Testis (tissue), 3 donors: Measurements from ENCODE around the gene CAMSAP3. TPM values are rescaled to one million over a fixed set of nuclear protein-coding genes. Genes with fewer than 3 reads are reported as not detected.

Experiments
- DNase-seq: peaks from one replicate; pipeline ENCODE4 v3.0.0-alpha.2; 2019
- H3K27ac ChIP-seq, 2 donors: fragments of 200-600 bp; sonication (generic); one replicate each; pipeline ENCODE4 v1.5.1; 2019
- H3K27me3 ChIP-seq: fragments of 200-600 bp; sonication (generic); one replicate; pipeline ENCODE4 v1.5.1; 2019
- H3K36me3 ChIP-seq: fragments of 200-600 bp; sonication (generic); one replicate; pipeline ENCODE4 v1.5.1; 2017; ENCODE audit warnings: low read depth; ENCODE audit errors: missing control alignments
- H3K4me1 ChIP-seq: fragments of 200-600 bp; sonication (generic); one replicate; pipeline ENCODE4 v1.5.1; 2019
- H3K4me3 ChIP-seq, 2 donors: fragments of 200-600 bp; sonication (generic); one replicate each; pipeline ENCODE4 v1.5.1; 2017 to 2019
- H3K9me3 ChIP-seq: fragments of 200-600 bp; sonication (generic); one replicate; pipeline ENCODE4 v1.5.1; 2017
- CTCF ChIP-seq, 3 experiments: fragments of 450-650 bp in 2 of 3; fragments of 200-600 bp in 1 of 3; sonication (generic) in 1 of 3; IDR thresholded peaks; one replicate each; pipeline ENCODE4 v1.5.1; 2016 to 2019; ENCODE audit warnings: antibody characterized with exemption in 3 of 3, mild to moderate bottlenecking in 2 of 3, moderate library complexity in 1 of 3
- POLR2A ChIP-seq: fragments of 450-650 bp; IDR thresholded peaks from one replicate; pipeline ENCODE4 v1.6.1; 2017; ENCODE audit warnings: antibody characterized with exemption, mild to moderate bottlenecking, moderate library complexity
- WGBS, 2 donors: methylation state at CpG; one replicate each; pipeline ENCODE4 v1.1.5; 2018; 5-methylcytosine and 5-hydroxymethylcytosine counted together
- intact Hi-C: fragments of 100-400 bp; cut with DNase I; formaldehyde crosslinking; loops from one replicate; pipeline ENCODE4 v1.15.1; 2023; ENCODE audit warnings: low total_unique reads
- polyA plus RNA-seq: library from polyadenylated mRNA; stranded (reverse); fragments of 350-450 nt; fragmentation: Illumina TruSeq; extraction: RNeasy Lipid Tissue Mini Kit (QIAGEN cat#74804); gene quantifications from one replicate; pipeline ENCODE4 v1.2.3, GENCODE V29; 2014; ENCODE audit warnings: low read depth, low replicate concordance; ENCODE audit not compliant: insufficient read depth
- total RNA-seq, 2 donors: library from RNA; depleted of rRNA; stranded (reverse); fragments of >200 nt; gene quantifications; one replicate each; pipeline ENCODE4 v1.2.3, GENCODE V29; 2016

Gene CAMSAP3
- total and polyA plus RNA-seq, 3 donors from 2014 or later, result 32.4 to 104 (median 64.7) TPM

- Histone ChIP-seq H3K27ac (no peak overlapping the region), H3K36me3 (no peaks in the 10 kb centered on the region), H3K9me3 (no peaks in the 10 kb centered on the region), H3K27me3 (no peaks in the 10 kb centered on the region), H3K4me1 (peaks cover 11% of the 10 kb centered on the region), H3K4me3 (peak overlapping the region in 1 of 2 donors; percentile 64)
- intact Hi-C loops, result no loop called here
- TF ChIP-seq CTCF (IDR thresholded peaks at IDR 0.05) (no peak), POLR2A (no peak)
- DNase-seq, result no peak
- 42 to 49% methylated on average over 9 of the region's 9 CpGs for WGBS, 2 donors
These were observed 2.0 kb downstream of the CAMSAP3 start for GRCh38 chr19:7597689-7598088.

- peaks cover 11% of the 10 kb centered on the region for H3K4me1 ChIP-seq
- no peak overlapping the region for H3K4me3 ChIP-seq
- 46 to 56% methylated on average over 6 of the region's 6 CpGs for WGBS, 2 donors
- intact Hi-C loops, result no loop called here
- H3K27me3 ChIP-seq, result no peaks in the 10 kb centered on the region
- H3K27ac ChIP-seq, result no peak overlapping the region
- no peaks in the 10 kb centered on the region for H3K9me3 ChIP-seq
- no peak for DNase-seq
- H3K36me3 ChIP-seq, result no peaks in the 10 kb centered on the region
- TF ChIP-seq CTCF (IDR thresholded peaks at IDR 0.05) (no peak), POLR2A (no peak)
These were observed 2.5 kb downstream of the CAMSAP3 start for GRCh38 chr19:7598180-7598579.

GRCh38 chr19:7600721-7601120 is 5.1 kb downstream of the CAMSAP3 start:
- no peaks in the 10 kb centered on the region for H3K27me3 ChIP-seq

GRCh38 chr19:7602240-7602934 is 6.7 kb downstream of the CAMSAP3 start:
- H3K27ac ChIP-seq, result peak overlapping the region; percentile 30 to 55
- TF ChIP-seq POLR2A, result no peak
- TF ChIP-seq CTCF (IDR thresholded peaks at IDR 0.05), result no peak
- intact Hi-C loops, result no loop called here
- peak; percentile 92 for DNase-seq
- no peaks in the 10 kb centered on the region for H3K27me3 ChIP-seq
- H3K36me3 ChIP-seq, result no peaks in the 10 kb centered on the region
- peaks cover 30% of the 10 kb centered on the region for H3K4me1 ChIP-seq
- H3K9me3 ChIP-seq, result no peaks in the 10 kb centered on the region
- no peak overlapping the region for H3K4me3 ChIP-seq
- WGBS, 2 donors, result 22 to 38% methylated on average over 15 of the region's 15 CpGs

More at GRCh38 chr19:7600721-7601120, 5.1 kb downstream of the CAMSAP3 start:
- Histone ChIP-seq H3K9me3 (no peaks in the 10 kb centered on the region), H3K4me1 (peaks cover 22% of the 10 kb centered on the region), H3K27ac (no peak overlapping the region), H3K4me3 (no peak overlapping the region), H3K36me3 (no peaks in the 10 kb centered on the region)
- no peak for DNase-seq
- TF ChIP-seq POLR2A (no peak), CTCF (IDR thresholded peaks at IDR 0.05) (no peak)
- intact Hi-C loops, result no loop called here

GRCh38 chr19:7602935-7603497 is 7.4 kb downstream of the CAMSAP3 start:
- Histone ChIP-seq H3K36me3 (no peaks in the 10 kb centered on the region), H3K4me3 (no peak overlapping the region), H3K4me1 (peaks cover 33% of the 10 kb centered on the region), H3K27me3 (no peaks in the 10 kb centered on the region), H3K27ac (peak overlapping the region in 1 of 2 donors; percentile 55), H3K9me3 (no peaks in the 10 kb centered on the region)
- 13 to 34% methylated on average over 11 of the region's 11 CpGs for WGBS, 2 donors
- DNase-seq, result no peak
- no peak for TF ChIP-seq CTCF (IDR thresholded peaks at IDR 0.05)
- intact Hi-C loops, result no loop called here
